BLaER1 treated with 17β-estradiol and CSF1 and Interleukin-3, amounts not matched to agents 10 nM and 100 nM (cell line): Measurements from ENCODE around the gene PLA2G5.
"Not testable (repeated sequence)": the region's sequence is repeated elsewhere in the genome, so short reads cannot be mapped to it uniquely, and the experiment has no call there.

Experiments used
- H3K27ac ChIP-seq, 11 experiments: shearing (Covaris generic); formaldehyde crosslinking; 2 replicates each; pipeline ENCODE4 v1.8.1; 2022
- H3K27me3 ChIP-seq, 11 experiments: shearing (Covaris generic); formaldehyde crosslinking; 2 replicates each; pipeline ENCODE4 v1.8.1; 2022
- H3K36me3 ChIP-seq, 11 experiments: shearing (Covaris generic); formaldehyde crosslinking; 2 replicates each; pipeline ENCODE4 v1.8.1; 2022
- H3K4me1 ChIP-seq, 10 experiments: shearing (Covaris generic); formaldehyde crosslinking; 2 replicates each; pipeline ENCODE4 v1.8.1; 2022
- H3K4me2 ChIP-seq, 11 experiments: shearing (Covaris generic); formaldehyde crosslinking; 2 replicates each; pipeline ENCODE4 v1.8.1; 2022
- H3K4me3 ChIP-seq, 10 experiments: shearing (Covaris generic); formaldehyde crosslinking; 2 replicates each; pipeline ENCODE4 v1.8.1; 2022
- H3K9ac ChIP-seq, 11 experiments: shearing (Covaris generic); formaldehyde crosslinking; 2 replicates each; pipeline ENCODE4 v1.8.1; 2022
- H3K9me3 ChIP-seq, 11 experiments: shearing (Covaris generic); formaldehyde crosslinking; replicated peaks in 1 of 11; 2 replicates each; pipeline ENCODE4 v1.8.1; 2022
- H4K20me1 ChIP-seq, 11 experiments: shearing (Covaris generic); formaldehyde crosslinking; 2 replicates each; pipeline ENCODE4 v1.8.1; 2022
- Cebpa-rat ChIP-seq, 11 experiments: shearing (Covaris generic); IDR thresholded peaks; 2 replicates each; pipeline ENCODE4 v1.8.1; 2022

PLA2G5 gene

GRCh38 chr1:20069874-20070273 is at the start of gene PLA2G5:
Gene PLA2G5 (plus strand): TSS chr1:20070194. CDS start chr1:20084831, 14,637 bp downstream.
- Histone ChIP-seq H3K27me3 (no peaks in the 10 kb centered on the region), H3K4me2 (peak within 1 kb of the TSS in 9 of 11 experiments; percentile 32 to 67 (median 50); a peak in 18 of 22 replicates), H3K9me3 (no peaks in the 10 kb centered on the region), H3K27ac (peak within 1 kb of the TSS in 1 of 11 experiments; percentile 13; a peak in 1 of 22 replicates), H3K4me3 (no peak within 1 kb of the TSS), H3K4me1 (peaks cover 22 to 48% (median 44%) of the 10 kb centered on the region in 10 experiments), H3K9ac (no peak within 1 kb of the TSS), H4K20me1 (no peaks in the 10 kb centered on the region), H3K36me3 (no peaks in the 10 kb centered on the region)
- no peak for TF ChIP-seq Cebpa-rat (IDR thresholded peaks at IDR 0.05)

GRCh38 chr1:20028125-20028524 is 41.9 kb upstream of the PLA2G5 start:
- Histone ChIP-seq H4K20me1 (no peaks in the 10 kb centered on the region), H3K4me3 (no peak overlapping the region), H3K9ac (no peak overlapping the region), H3K4me1 (peaks cover 0 to 9% (median 0%) of the 10 kb centered on the region in 10 experiments; a peak in 5 of 20 replicates), H3K4me2 (0 out of 22 replicates have a peak overlapping the region, but pooled peaks of 1 of the 11 experiments have one; percentile 0), H3K36me3 (no peaks in the 10 kb centered on the region), H3K27ac (no peak overlapping the region), H3K9me3 (peaks cover 0 to 29% (median 8%) of the 10 kb centered on the region in 11 experiments; a peak in 13 of 22 replicates), H3K27me3 (no peaks in the 10 kb centered on the region)
- no peak for TF ChIP-seq Cebpa-rat (IDR thresholded peaks at IDR 0.05)

GRCh38 chr1:20028726-20029125 is 41.3 kb upstream of the PLA2G5 start:
- Histone ChIP-seq H3K4me2 (peak overlapping the region in 4 of 11 experiments; percentile 0 to 40 (median 4); a peak in 3 of 22 replicates), H3K36me3 (no peaks in the 10 kb centered on the region), H3K4me3 (no peak overlapping the region), H4K20me1 (no peaks in the 10 kb centered on the region), H3K27me3 (no peaks in the 10 kb centered on the region), H3K9ac (no peak overlapping the region), H3K9me3 (peaks cover 0 to 28% (median 6%) of the 10 kb centered on the region in 11 experiments; a peak in 11 of 22 replicates), H3K27ac (no peak overlapping the region), H3K4me1 (peaks cover 0 to 9% (median 0%) of the 10 kb centered on the region in 10 experiments; a peak in 5 of 20 replicates)
- no peak for TF ChIP-seq Cebpa-rat (IDR thresholded peaks at IDR 0.05)

GRCh38 chr1:20029178-20029912 is 40.6 kb upstream of the PLA2G5 start:
- H3K27me3 ChIP-seq: no peaks in the 10 kb centered on the region
- no peak overlapping the region for H3K4me3 ChIP-seq
- H3K9me3 ChIP-seq: peaks cover under 1 to 26% (median 10%) of the 10 kb centered on the region in 11 experiments; a peak in 11 of 22 replicates
- H3K4me2 ChIP-seq: peak overlapping the region in 3 of 11 experiments; percentile 3 to 40 (median 6); a peak in 3 of 22 replicates
- H3K27ac ChIP-seq: no peak overlapping the region
- peaks cover 0 to 9% (median 0%) of the 10 kb centered on the region in 10 experiments; a peak in 5 of 20 replicates for H3K4me1 ChIP-seq
- H3K9ac ChIP-seq: no peak overlapping the region
- H4K20me1 ChIP-seq: no peaks in the 10 kb centered on the region
- no peaks in the 10 kb centered on the region for H3K36me3 ChIP-seq
- TF ChIP-seq Cebpa-rat (IDR thresholded peaks at IDR 0.05): no peak

GRCh38 chr1:20030436-20031151 is 39.4 kb upstream of the PLA2G5 start:
- peaks cover 13 to 37% (median 21%) of the 10 kb centered on the region in 11 experiments; a peak in 20 of 22 replicates for H3K9me3 ChIP-seq
- not testable (repeated sequence) for H3K36me3 ChIP-seq, H3K9ac ChIP-seq, H3K27me3 ChIP-seq, H3K4me3 ChIP-seq, H3K27ac ChIP-seq, H3K4me2 ChIP-seq, H4K20me1 ChIP-seq, H3K4me1 ChIP-seq

GRCh38 chr1:20031161-20031560 is 38.8 kb upstream of the PLA2G5 start:
- Histone ChIP-seq H3K36me3 (no peaks in the 10 kb centered on the region), H3K27me3 (no peaks in the 10 kb centered on the region), H3K9me3 (peaks cover 19 to 43% (median 27%) of the 10 kb centered on the region in 11 experiments), H3K9ac (no peak overlapping the region), H3K27ac (no peak overlapping the region), H3K4me1 (peaks cover 0 to 9% (median 0%) of the 10 kb centered on the region in 10 experiments; a peak in 5 of 20 replicates), H4K20me1 (no peaks in the 10 kb centered on the region), H3K4me2 (no peak overlapping the region), H3K4me3 (no peak overlapping the region)
- no peak for TF ChIP-seq Cebpa-rat (IDR thresholded peaks at IDR 0.05)

- H3K36me3 ChIP-seq: no peaks in the 10 kb centered on the region
- no peaks in the 10 kb centered on the region for H3K27me3 ChIP-seq
- no peak for TF ChIP-seq Cebpa-rat (IDR thresholded peaks at IDR 0.05)
- H3K9ac ChIP-seq: no peak overlapping the region
- no peaks in the 10 kb centered on the region for H4K20me1 ChIP-seq
- no peak overlapping the region for H3K4me2 ChIP-seq
- H3K4me1 ChIP-seq: peaks cover 0 to 9% (median 0%) of the 10 kb centered on the region in 10 experiments; a peak in 5 of 20 replicates
- H3K27ac ChIP-seq: no peak overlapping the region
- no peak overlapping the region for H3K4me3 ChIP-seq
- peaks cover 25 to 50% (median 33%) of the 10 kb centered on the region in 11 experiments for H3K9me3 ChIP-seq
These were observed 38.2 kb upstream of the PLA2G5 start for GRCh38 chr1:20031836-20032235.

GRCh38 chr1:20032425-20032824 is 37.6 kb upstream of the PLA2G5 start:
- Histone ChIP-seq H3K4me3 (no peak overlapping the region), H3K9ac (no peak overlapping the region), H3K36me3 (no peaks in the 10 kb centered on the region), H3K4me2 (no peak overlapping the region), H3K27me3 (no peaks in the 10 kb centered on the region), H3K9me3 (peaks cover 30 to 54% (median 39%) of the 10 kb centered on the region in 11 experiments), H4K20me1 (no peaks in the 10 kb centered on the region), H3K4me1 (peaks cover 2 to 14% (median 5%) of the 10 kb centered on the region in 10 experiments), H3K27ac (no peak overlapping the region)
- no peak for TF ChIP-seq Cebpa-rat (IDR thresholded peaks at IDR 0.05)

- H3K36me3 ChIP-seq: no peaks in the 10 kb centered on the region
- H4K20me1 ChIP-seq: no peaks in the 10 kb centered on the region
- TF ChIP-seq Cebpa-rat (IDR thresholded peaks at IDR 0.05): no peak
- peaks cover 30 to 50% (median 37%) of the 10 kb centered on the region in 11 experiments for H3K9me3 ChIP-seq
- H3K4me2 ChIP-seq: no peak overlapping the region
- no peaks in the 10 kb centered on the region for H3K27me3 ChIP-seq
- H3K27ac ChIP-seq: no peak overlapping the region
- no peak overlapping the region for H3K4me3 ChIP-seq
- peaks cover 12 to 24% (median 15%) of the 10 kb centered on the region in 10 experiments for H3K4me1 ChIP-seq
- H3K9ac ChIP-seq: no peak overlapping the region
These were observed 36.6 kb upstream of the PLA2G5 start for GRCh38 chr1:20033420-20033819.
